Measurements from ENCODE around the gene CCDC192. TPM values are rescaled to one million over a fixed set of nuclear protein-coding genes. Genes with fewer than 3 reads are reported as not detected.

CCDC192 gene
- total and polyA plus RNA-seq, 2 donors (not counting 3 experiments of a cell fraction or from before 2014, with no cell fraction given) = not detected

GRCh38 chr5:127920936-127921335, 217.7 kb downstream of the CCDC192 start:
- H3K9me3 ChIP-seq (replicated peaks; ENCODE audit: control insufficient read depth, insufficient read depth, low read length) = no peaks in the 10 kb centered on the region
- no peak overlapping the region for H3K4me2 ChIP-seq (ENCODE audit: insufficient read depth, low read length)
- no TSS peak for BruUV-seq (replicated peaks)
- no peaks in the 10 kb centered on the region for H3K79me2 ChIP-seq (ENCODE audit: control insufficient read depth, insufficient read depth, low read length)
- H3K27ac ChIP-seq (ENCODE audit: insufficient read depth, low read depth, low read length) = no peak overlapping the region
- no peaks in the 10 kb centered on the region for H3K27me3 ChIP-seq (ENCODE audit: control insufficient read depth in 2 of 2, insufficient read depth in 2 of 2, low read length in 2 of 2)
- H3K9ac ChIP-seq (replicated peaks; ENCODE audit: extremely low read depth, insufficient read depth, low read length) = no peak overlapping the region
- no peaks in the 10 kb centered on the region for H4K20me1 ChIP-seq (replicated peaks; ENCODE audit: control insufficient read depth, extremely low read depth, insufficient read depth, low read length)
- H2AFZ ChIP-seq (ENCODE audit: low read depth, low read length) = no peak overlapping the region
- H3K4me1 ChIP-seq (ENCODE audit: control insufficient read depth, extremely low read depth, insufficient read depth, low read length) = peaks cover 6% of the 10 kb centered on the region
- ChIA-PET CTCF (no interaction called here), POLR2A (no interaction called here)
- no peak for FAIRE-seq
- dilution Hi-C loops (cut with MboI; ENCODE audit: extremely low pct_ligation_motif_present, low sequenced_read_pairs) (no loop called here), intact Hi-C loops (cut with micrococcal nuclease) (no loop called here)
- H3K9me1 ChIP-seq (replicated peaks; ENCODE audit: control insufficient read depth, extremely low read depth, insufficient read depth, low read length) = no peaks in the 10 kb centered on the region
- TF ChIP-seq POLR2AphosphoS5 (IDR thresholded peaks at IDR 0.05; ENCODE audit: insufficient read depth, low read depth, low read length) = no peak
- TF ChIP-seq FOS (IDR thresholded peaks at IDR 0.05; ENCODE audit: borderline replicate concordance, insufficient read depth, low read length) = no peak
- no peak for TF ChIP-seq MYC (IDR thresholded peaks at IDR 0.05; ENCODE audit: low read depth, low read length)
- TF ChIP-seq POLR2A (IDR thresholded peaks at IDR 0.05; ENCODE audit: low read depth, low read length) = no peak
- no peak for TF ChIP-seq EZH2 (IDR thresholded peaks at IDR 0.05; ENCODE audit: borderline replicate concordance, low read depth, low read length, severe bottlenecking)
- no peak for TF ChIP-seq CTCF (IDR thresholded peaks at IDR 0.05; ENCODE audit: extremely low read depth in 1 of 2, insufficient read depth in 1 of 2, low read depth in 1 of 2, low read length in 2 of 2)
- TF ChIP-seq JUN (IDR thresholded peaks at IDR 0.05; ENCODE audit: borderline replicate concordance, insufficient read depth, insufficient read length, low read depth) = no peak
- no peak for TF ChIP-seq MAX (IDR thresholded peaks at IDR 0.05; ENCODE audit: insufficient read depth, insufficient read length)
- H3K4me3 ChIP-seq (replicated peaks in 1 of 3; ENCODE audit: insufficient read depth in 1 of 3, low read depth in 1 of 3, low read length in 3 of 3) = no peak overlapping the region
- no peaks in the 10 kb centered on the region for H3K36me3 ChIP-seq (ENCODE audit: control insufficient read depth in 2 of 2, extremely low read depth in 1 of 2, insufficient read depth in 2 of 2, low read length in 2 of 2)
- no peak for DNase-seq (ENCODE audit: low read depth, low spot score)

Data from endothelial cell of umbilical vein (primary cell).